Panc1 (cell line): Measurements from ENCODE around the gene RABGAP1L. TPM values are rescaled to one million over a fixed set of nuclear protein-coding genes. Genes with fewer than 3 reads are reported as not detected.

Source experiments
- ATAC-seq: fragments of 200-7000 bp; cut with Tn5 transposase; 2 replicates; pipeline ENCODE4 v1.9.1; 2020; ENCODE audit warnings: mild to moderate bottlenecking, moderate library complexity
- BruUV-seq: library from RNA; stranded (reverse); fragments of 400-500 nt; replicated peaks from 2 replicates; lab custom pipeline; 2021; lab: Mats Ljungman, UMichigan
- CTCF ChIA-PET: fragments of 300-600 bp; sonication (Branson Sonifier 250); formaldehyde crosslinking; loops from one replicate; lab custom pipeline; 2022; ENCODE audit warnings: antibody characterized with exemption; lab: Charles Lee
- POLR2A ChIA-PET: fragments of 300-600 bp; sonication (Branson Sonifier 250); formaldehyde crosslinking; loops from one replicate; lab custom pipeline; 2022; ENCODE audit warnings: antibody characterized with exemption; lab: Charles Lee
- DNase-seq: peaks from one replicate; pipeline ENCODE4 v3.0.0-alpha.2; 2010; ENCODE audit warnings: low read depth, low spot score
- H3K27ac ChIP-seq: 2 replicates; pipeline ENCODE4 v1.5.1; 2011; ENCODE audit warnings: mild to moderate bottlenecking, low read length, inconsistent platforms
- H3K27me3 ChIP-seq: fragments of 200-500 bp; sonication (Bioruptor generic); 2 replicates; pipeline ENCODE4 v1.6.0; 2014; ENCODE audit warnings: low read length, inconsistent platforms; ENCODE audit not compliant: control insufficient read depth, insufficient read depth
- H3K36me3 ChIP-seq: fragments of 200-500 bp; sonication (Bioruptor generic); 2 replicates; pipeline ENCODE4 v1.5.1; 2014; ENCODE audit warnings: inconsistent platforms, mild to moderate bottlenecking, low read length, moderate library complexity; ENCODE audit not compliant: control insufficient read depth, insufficient read depth
- H3K4me1 ChIP-seq: 2 replicates; pipeline ENCODE4 v1.5.1; 2011; ENCODE audit warnings: inconsistent platforms, mild to moderate bottlenecking, low read length, moderate library complexity; ENCODE audit not compliant: control insufficient read depth, insufficient read depth
- H3K4me3 ChIP-seq, 2 experiments: 2 replicates each; pipeline ENCODE4 v1.5.1; 2011 to 2012; ENCODE audit warnings: low read depth in 2 of 2, low read length in 2 of 2, mild to moderate bottlenecking in 2 of 2, inconsistent platforms in 1 of 2, moderate library complexity in 1 of 2
- H3K9me3 ChIP-seq: fragments of 200-500 bp; sonication (Bioruptor generic); 2 replicates; pipeline ENCODE4 v1.5.1; 2014; ENCODE audit warnings: low read depth, mild to moderate bottlenecking, inconsistent platforms, low read length, moderate library complexity; ENCODE audit not compliant: control insufficient read depth, insufficient read depth
- CTCF ChIP-seq: fragments of 450-650 bp; IDR thresholded peaks from 2 replicates; pipeline ENCODE4 v1.5.1; 2017; ENCODE audit warnings: mild to moderate bottlenecking
- POLR2AphosphoS5 ChIP-seq: IDR thresholded peaks from 2 replicates; pipeline ENCODE4 v1.6.1; 2012; ENCODE audit warnings: mild to moderate bottlenecking, low read depth, low read length, moderate library complexity
- REST ChIP-seq, 2 experiments: IDR thresholded peaks; 2 replicates each; pipeline ENCODE4 v1.6.1; 2011 to 2012; ENCODE audit warnings: low read depth in 2 of 2, control low read depth in 1 of 2, low read length in 1 of 2, mild to moderate bottlenecking in 1 of 2, moderate library complexity in 1 of 2; ENCODE audit not compliant: insufficient read depth in 1 of 2
- SIN3A ChIP-seq: IDR thresholded peaks from 2 replicates; pipeline ENCODE4 v1.6.1; 2012; ENCODE audit warnings: low read depth, mild to moderate bottlenecking, low read length, moderate library complexity, borderline replicate concordance; ENCODE audit not compliant: insufficient read depth
- TCF7L2 ChIP-seq: IDR thresholded peaks from 2 replicates; pipeline ENCODE4 v1.6.1; 2011; ENCODE audit warnings: mild to moderate bottlenecking, low read depth, low read length, inconsistent platforms
- in situ Hi-C: cut with HindIII; loops from 2 replicates; pipeline ENCODE4 v1.10.0; 2016; ENCODE audit warnings: low sequenced_read_pairs, low pct_unique_long_range_greater_than_20kb
- intact Hi-C: fragments of 100-400 bp; cut with micrococcal nuclease; formaldehyde crosslinking; loops from one replicate; pipeline ENCODE4 v1.10.0; 2022; ENCODE audit not compliant: unreplicated experiment
- total RNA-seq: library from RNA; stranded (reverse); gene quantifications from one replicate; pipeline ENCODE4 v1.2.1, GENCODE V29; 2021; ENCODE audit not compliant: unreplicated experiment

RABGAP1L gene
- total RNA-seq, 1 experiment from 2014 or later, result 37.0 TPM

DNA sequence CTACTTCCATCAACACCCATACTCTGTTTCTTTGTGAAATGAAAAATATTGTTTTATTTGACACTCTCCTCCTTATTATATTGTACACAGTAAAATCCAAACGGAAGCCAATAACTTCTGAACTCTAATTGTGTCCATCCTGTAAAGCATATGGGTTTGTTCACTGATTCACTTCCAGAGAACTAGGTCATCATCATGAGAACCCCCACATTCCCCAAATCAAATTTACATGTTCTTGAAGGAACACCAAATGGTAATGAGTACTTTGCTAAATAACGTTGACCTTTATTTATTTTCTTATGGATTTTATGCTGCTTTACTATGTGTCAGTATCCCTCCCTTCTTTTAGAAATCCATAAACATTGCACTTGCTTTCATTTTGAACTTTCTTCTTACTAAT lies 627.0 kb downstream of the RABGAP1L start:
- no peaks in the 10 kb centered on the region for H3K9me3 ChIP-seq
- H3K27ac ChIP-seq, result no peak overlapping the region
- no peak overlapping the region for H3K4me3 ChIP-seq
- ATAC-seq, result no peak
- no peaks in the 10 kb centered on the region for H3K27me3 ChIP-seq
- BruUV-seq, result no TSS peak
- no peaks in the 10 kb centered on the region for H3K4me1 ChIP-seq
- no peak for DNase-seq
- H3K36me3 ChIP-seq, result no peaks in the 10 kb centered on the region
- CTCF ChIA-PET, result no interaction called here
- in situ Hi-C loops, result no loop called here
- intact Hi-C loops, result no loop called here
- POLR2A ChIA-PET, result no interaction called here
- TF ChIP-seq CTCF (no peak), SIN3A (no peak), REST (IDR thresholded peaks at IDR 0.05; ENCODE audit: insufficient read depth in 1 of 2, low read depth in 2 of 2, low read length in 1 of 2) (no peak), TCF7L2 (no peak), POLR2AphosphoS5 (no peak)

GRCh38 chr1:174786760-174787159 lies 627.4 kb downstream of the RABGAP1L start:
- no peak for TF ChIP-seq CTCF
- no peak for TF ChIP-seq POLR2AphosphoS5
- TF ChIP-seq REST (IDR thresholded peaks at IDR 0.05; ENCODE audit: insufficient read depth in 1 of 2, low read depth in 2 of 2, low read length in 1 of 2), result no peak
- TF ChIP-seq SIN3A, result no peak
- TF ChIP-seq TCF7L2, result no peak
- Histone ChIP-seq H3K4me1 (no peaks in the 10 kb centered on the region), H3K9me3 (no peaks in the 10 kb centered on the region), H3K27me3 (no peaks in the 10 kb centered on the region), H3K36me3 (no peaks in the 10 kb centered on the region), H3K4me3 (no peak overlapping the region), H3K27ac (no peak overlapping the region)
- in situ Hi-C loops (no loop called here), intact Hi-C loops (no loop called here)
- CTCF ChIA-PET, result no interaction called here
- no TSS peak for BruUV-seq
- POLR2A ChIA-PET, result no interaction called here
- DNase-seq (no peak), ATAC-seq (no peak)
